Muscle of back (tissue), 13 donors: ENCODE measurements around the gene ENOPH1. TPM values are rescaled to one million over a fixed set of nuclear protein-coding genes. Genes with fewer than 3 reads are reported as not detected.
"Not testable (repeated sequence)": the region's sequence is repeated elsewhere in the genome, so short reads cannot be mapped to it uniquely, and the experiment has no call there.

Experiments used
- DNase-seq, 3 donors: peaks; one replicate each; pipeline versions ENCODE4 v3.0.0 to v3.0.0-alpha.2; 2013
- long read RNA-seq, 9 donors: transcript quantifications; one replicate each; lab custom pipeline, GENCODE V29; 2026
- polyA plus RNA-seq, 10 donors: library from polyadenylated mRNA; unstranded; fragments of 120-200 nt; gene quantifications; one replicate each; pipeline ENCODE4 v1.2.1, GENCODE V29; 2013; ENCODE audit not compliant: insufficient read length in 10 of 10

Gene ENOPH1
- 10 to 100 TPM; 30.8 to 42.8 (median 33.6) TPM for polyA plus RNA-seq
- long read RNA-seq, donor 1, transcript ENOPH1-201 (6 exons, 2,025 nt): major isoform, 7 of 9 reads
- long read RNA-seq, donor 1, partial matches to known transcripts: 0 of 9 reads
- long read RNA-seq, donor 1, other reads (novel, unspliced or antisense): 0 of 9 reads
- long read RNA-seq, donor 2, transcript ENOPH1-201 (6 exons, 2,025 nt): major isoform, 14 of 18 reads
- long read RNA-seq, donor 2, partial matches to known transcripts: 0 of 18 reads
- long read RNA-seq, donor 2, other reads (novel, unspliced or antisense): 0 of 18 reads
- long read RNA-seq, donor 3: 0 reads
- long read RNA-seq, donor 4, transcript ENOPH1-201 (6 exons, 2,025 nt): major isoform, 9 of 11 reads
- long read RNA-seq, donor 4, partial matches to known transcripts: 0 of 11 reads
- long read RNA-seq, donor 4, other reads (novel, unspliced or antisense): 0 of 11 reads
- long read RNA-seq, donor 5, transcript ENOPH1-203 (6 exons, 1,874 nt): minor isoform, 5 of 16 reads
- long read RNA-seq, donor 5, transcript ENOPH1-201 (6 exons, 2,025 nt): major isoform, 10 of 16 reads
- long read RNA-seq, donor 5, partial matches to known transcripts: 0 of 16 reads
- long read RNA-seq, donor 5, other reads (novel, unspliced or antisense): 0 of 16 reads
- long read RNA-seq, donor 6, transcript ENOPH1-201 (6 exons, 2,025 nt): major isoform, 12 of 15 reads
- long read RNA-seq, donor 6, partial matches to known transcripts: 0 of 15 reads
- long read RNA-seq, donor 6, other reads (novel, unspliced or antisense): 0 of 15 reads
- long read RNA-seq, donor 7, transcript ENOPH1-201 (6 exons, 2,025 nt): major isoform, 6 of 15 reads
- long read RNA-seq, donor 7, partial matches to known transcripts: 7 of 15 reads
- long read RNA-seq, donor 7, other reads (novel, unspliced or antisense): 0 of 15 reads
- long read RNA-seq, donor 8, transcript ENOPH1-201 (6 exons, 2,025 nt): major isoform, 6 of 6 reads
- long read RNA-seq, donor 8, partial matches to known transcripts: 0 of 6 reads
- long read RNA-seq, donor 8, other reads (novel, unspliced or antisense): 0 of 6 reads
- long read RNA-seq, donor 9, partial matches to known transcripts: 0 of 2 reads
- long read RNA-seq, donor 9, other reads (novel, unspliced or antisense): 0 of 2 reads

GRCh38 chr4:82430193-82430963, at the start of gene ENOPH1, which contains the start of gene HNRNPDL:
Gene ENOPH1 (plus strand): TSS chr4:82430590. CDS start chr4:82430830, 240 bp downstream.
Gene HNRNPDL (minus strand): TSS chr4:82430462. CDS start chr4:82429690, 772 bp downstream.
- peak; percentile 96 to 99 (median 97) for DNase-seq

- DNase-seq: no peak
Observed at GRCh38 chr4:82380831-82381230, 49.6 kb upstream of the ENOPH1 start.

GRCh38 chr4:82381235-82381634, 49.2 kb upstream of the ENOPH1 start:
- no peak for DNase-seq

- no peak for DNase-seq
Observed at GRCh38 chr4:82381661-82382296, 48.6 kb upstream of the ENOPH1 start.

GRCh38 chr4:82382751-82383150, 47.6 kb upstream of the ENOPH1 start:
- DNase-seq: no peak

GRCh38 chr4:82386312-82386711, 44.1 kb upstream of the ENOPH1 start:
- not testable (repeated sequence) for DNase-seq

GRCh38 chr4:82388405-82388804, 42.0 kb upstream of the ENOPH1 start:
- no peak for DNase-seq

- not testable (repeated sequence) for DNase-seq
Observed at GRCh38 chr4:82390061-82390460, 40.3 kb upstream of the ENOPH1 start.

GRCh38 chr4:82394896-82395295, 35.5 kb upstream of the ENOPH1 start:
- DNase-seq: no peak

- DNase-seq: no peak
Observed at GRCh38 chr4:82397527-82397926, 32.9 kb upstream of the ENOPH1 start.

GRCh38 chr4:82398263-82398662, 32.1 kb upstream of the ENOPH1 start:
- no peak for DNase-seq

GRCh38 chr4:82401600-82401999, 28.8 kb upstream of the ENOPH1 start:
- DNase-seq: no peak

- no peak for DNase-seq
Observed at GRCh38 chr4:82402196-82402775, 28.1 kb upstream of the ENOPH1 start.

GRCh38 chr4:82403725-82404124, 26.7 kb upstream of the ENOPH1 start:
- DNase-seq: no peak

- DNase-seq: not testable (repeated sequence)
Observed at GRCh38 chr4:82415061-82415460, 15.3 kb upstream of the ENOPH1 start.

- DNase-seq: no peak
Observed at GRCh38 chr4:82415922-82416365, 14.4 kb upstream of the ENOPH1 start.

- DNase-seq: no peak
Observed at GRCh38 chr4:82419451-82419850, 10.9 kb upstream of the ENOPH1 start.

- DNase-seq: no peak
Observed at GRCh38 chr4:82421796-82422560, 8.4 kb upstream of the ENOPH1 start.

- DNase-seq: no peak
Observed at GRCh38 chr4:82422616-82423015, 7.8 kb upstream of the ENOPH1 start.
